B cell (primary cell): ENCODE results near the gene EEF1AKMT3. TPM values are rescaled to one million over a fixed set of nuclear protein-coding genes. Genes with fewer than 3 reads are reported as not detected.

Experiments used
- ATAC-seq: fragments of 200-7000 bp; cut with Tn5 transposase; one replicate; pipeline ENCODE4 v1.10.0; 2021; ENCODE audit warnings: low read depth, mild to moderate bottlenecking, moderate number of reproducible peaks, moderate library complexity
- CTCF ChIA-PET: fragments of 350-600 bp; sonication (Branson Sonifier 250); formaldehyde crosslinking; loops from one replicate; lab custom pipeline; 2021; ENCODE audit warnings: antibody characterized with exemption, inconsistent platforms; lab: Charles Lee
- POLR2A ChIA-PET: fragments of 350-600 bp; sonication (Branson Sonifier 250); formaldehyde crosslinking; loops from one replicate; lab custom pipeline; 2021; ENCODE audit warnings: antibody characterized with exemption; lab: Charles Lee
- DNase-seq: peaks from one replicate; pipeline ENCODE4 v3.0.0; 2013
- H2AFZ ChIP-seq: 2 replicates; pipeline ENCODE4 v1.6.1; 2012; ENCODE audit warnings: mild to moderate bottlenecking, low read depth, low read length; ENCODE audit not compliant: insufficient read depth, poor library complexity, severe bottlenecking
- H3K27ac ChIP-seq, 2 donors: 1 replicate in 1 of 2; 2 replicates in 1 of 2; pipeline ENCODE4 v1.5.1; 2012 to 2013; ENCODE audit warnings: low read length in 2 of 2, mild to moderate bottlenecking in 2 of 2, moderate library complexity in 1 of 2
- H3K27me3 ChIP-seq, 4 experiments: fragments of 200-600 bp in 1 of 4; sonication (generic) in 1 of 4; replicated peaks in 1 of 4; 1 replicate in 2 of 4; 2 replicates in 2 of 4; pipeline versions ENCODE4 v1.6.1 to v1.7.0; 2013 to 2016; ENCODE audit warnings: low read length in 3 of 4, mild to moderate bottlenecking in 2 of 4, mixed read lengths in 1 of 4, moderate library complexity in 1 of 4; ENCODE audit not compliant: insufficient read depth in 4 of 4, control insufficient read depth in 3 of 4; ENCODE audit errors: control extremely low read depth in 1 of 4
- H3K36me3 ChIP-seq, 2 experiments: replicated peaks in 1 of 2; 1 replicate in 1 of 2; 2 replicates in 1 of 2; pipeline versions ENCODE4 v1.6.1 to v1.7.1; 2013; ENCODE audit warnings: low read length in 1 of 2; ENCODE audit not compliant: insufficient read depth in 2 of 2, control insufficient read depth in 1 of 2; ENCODE audit errors: control extremely low read depth in 1 of 2, extremely low read depth in 1 of 2
- H3K4me1 ChIP-seq, 2 donors: fragments of 200-600 bp in 1 of 2; sonication (generic) in 1 of 2; 1 replicate in 1 of 2; 2 replicates in 1 of 2; pipeline versions ENCODE4 v1.5.1 to v1.6.1; 2013 to 2017; ENCODE audit warnings: low read length in 2 of 2; ENCODE audit not compliant: control insufficient read depth in 2 of 2, insufficient read depth in 2 of 2
- H3K4me2 ChIP-seq: replicated peaks from 2 replicates; pipeline ENCODE3; 2012; ENCODE audit warnings: mild to moderate bottlenecking, low read depth, low read length; ENCODE audit not compliant: poor library complexity, severe bottlenecking
- H3K4me3 ChIP-seq, 5 experiments: fragments of 200-600 bp in 1 of 5; sonication (generic) in 1 of 5; 1 replicate in 3 of 5; 2 replicates in 2 of 5; pipeline versions ENCODE4 v1.5.1 to v1.7.0; 2011 to 2016; ENCODE audit warnings: low read length in 4 of 5, mild to moderate bottlenecking in 4 of 5, low read depth in 2 of 5, control low read depth in 1 of 5, moderate library complexity in 1 of 5; ENCODE audit not compliant: insufficient read depth in 1 of 5; ENCODE audit errors: control extremely low read depth in 1 of 5, extremely low read depth in 1 of 5
- H3K79me2 ChIP-seq: fragments of 200-600 bp; sonication (generic); one replicate; pipeline ENCODE4 v1.6.0; 2016; ENCODE audit warnings: low read length; ENCODE audit not compliant: control insufficient read depth, insufficient read depth
- H3K9ac ChIP-seq: fragments of 200-600 bp; sonication (generic); 2 replicates; pipeline ENCODE4 v1.6.1; 2017; ENCODE audit warnings: mild to moderate bottlenecking, low read length, moderate library complexity
- H3K9me3 ChIP-seq, 3 donors: one replicate each; pipeline versions ENCODE4 v1.6.1 to v1.7.1; 2013; ENCODE audit warnings: low read length in 2 of 3; ENCODE audit not compliant: control insufficient read depth in 2 of 3, insufficient read depth in 1 of 3; ENCODE audit errors: control extremely low read depth in 1 of 3
- H4K20me1 ChIP-seq: 2 replicates; pipeline ENCODE4 v1.6.0; 2012; ENCODE audit warnings: mild to moderate bottlenecking, low read length; ENCODE audit not compliant: insufficient read depth, control insufficient read depth, poor library complexity, severe bottlenecking
- H3K27ac Mint-ChIP-seq: one replicate; pipeline ENCODE4 v1.8.0; 2021; ENCODE audit warnings: mixed read lengths
- H3K27me3 Mint-ChIP-seq: one replicate; pipeline ENCODE4 v1.8.0; 2021; ENCODE audit warnings: mixed read lengths
- H3K4me1 Mint-ChIP-seq: one replicate; pipeline ENCODE4 v1.8.0; 2021; ENCODE audit warnings: mixed read lengths
- H3K4me3 Mint-ChIP-seq: one replicate; pipeline ENCODE4 v1.8.0; 2021; ENCODE audit warnings: mixed read lengths
- H3K9me3 Mint-ChIP-seq: one replicate; pipeline ENCODE4 v1.8.0; 2022; ENCODE audit warnings: mixed read lengths; ENCODE audit not compliant: insufficient read depth
- CTCF ChIP-seq: fragments of 200-600 bp; IDR thresholded peaks from one replicate; pipeline ENCODE4 v1.8.0; 2022; ENCODE audit warnings: antibody characterized with exemption, mild to moderate bottlenecking
- EZH2 ChIP-seq: IDR thresholded peaks from 2 replicates; pipeline ENCODE4 v1.6.1; 2012; ENCODE audit warnings: borderline replicate concordance, low read depth, mild to moderate bottlenecking, moderate library complexity, low read length; ENCODE audit not compliant: insufficient read depth, poor library complexity, severe bottlenecking
- WGBS: methylation state at CpG from one replicate; pipeline ENCODE4 v1.1.5; 2013; ENCODE audit warnings: missing lambda C conversion rate; ENCODE audit not compliant: insufficient coverage; 5-methylcytosine and 5-hydroxymethylcytosine counted together
- intact Hi-C: fragments of 100-400 bp; cut with micrococcal nuclease; formaldehyde crosslinking; loops from one replicate; pipeline ENCODE4 v1.10.0; 2022
- polyA plus RNA-seq: library from polyadenylated mRNA; depleted of rRNA; stranded (reverse); fragments of >200 nt; gene quantifications from 2 replicates; pipeline ENCODE4 v1.2.3, GENCODE V29; 2012
- total RNA-seq, 2 donors: library from RNA; stranded (reverse); fragments of 120-200 nt in 1 of 2; gene quantifications; 1 replicate in 1 of 2; 2 replicates in 1 of 2; pipeline versions ENCODE4 v1.2.3 to v1.2.4, GENCODE V29; 2013 to 2022

EEF1AKMT3 gene
- total and polyA plus RNA-seq, 2 donors (not counting 1 experiment from before 2014, with no cell fraction given), result 0.89 to 1.3 TPM

DNA sequence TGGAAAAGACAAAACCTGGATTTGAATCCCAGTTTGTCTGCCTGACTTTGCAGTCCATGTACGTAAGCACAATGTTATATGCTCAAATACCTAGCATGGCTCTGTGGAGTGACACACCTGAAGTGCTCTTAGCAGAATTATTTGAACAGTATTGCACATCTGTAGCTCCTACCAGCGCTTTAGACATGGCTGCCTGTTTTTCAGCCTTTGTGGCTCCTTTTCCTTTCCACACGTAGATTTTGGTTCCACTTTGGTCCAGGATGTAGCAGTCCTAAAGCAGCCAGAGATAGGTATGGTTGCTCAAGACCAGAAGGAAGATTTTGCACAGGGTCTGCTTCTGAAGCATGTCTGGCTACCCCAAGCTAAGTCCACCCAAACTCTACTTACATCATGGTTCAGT, 37.0 kb downstream of the EEF1AKMT3 start:
- Histone ChIP-seq H3K4me1 (no peaks in the 10 kb centered on the region), H4K20me1 (no peaks in the 10 kb centered on the region), H3K27ac (no peak overlapping the region), H3K9me3 (no peaks in the 10 kb centered on the region), H3K4me3 (no peak overlapping the region), H3K36me3 (peaks cover 0 to 20% of the 10 kb centered on the region in 2 experiments), H3K9ac (no peak overlapping the region), H3K79me2 (no peaks in the 10 kb centered on the region), H3K27me3 (no peaks in the 10 kb centered on the region), H3K4me2 (no peak overlapping the region), H2AFZ (no peak overlapping the region)
- ATAC-seq (no peak), DNase-seq (no peak)
- TF ChIP-seq CTCF (no peak), EZH2 (no peak)
- H3K4me3 Mint-ChIP-seq, result no peak overlapping the region
- POLR2A ChIA-PET, result no interaction called here
- WGBS, result 96% methylated on average over 3 of the region's 3 CpGs
- intact Hi-C loops, result no loop called here
- CTCF ChIA-PET, result no interaction called here
- no peak overlapping the region for H3K27ac Mint-ChIP-seq
- H3K9me3 Mint-ChIP-seq, result no peaks in the 10 kb centered on the region
- no peaks in the 10 kb centered on the region for H3K4me1 Mint-ChIP-seq
- H3K27me3 Mint-ChIP-seq, result no peaks in the 10 kb centered on the region

DNA sequence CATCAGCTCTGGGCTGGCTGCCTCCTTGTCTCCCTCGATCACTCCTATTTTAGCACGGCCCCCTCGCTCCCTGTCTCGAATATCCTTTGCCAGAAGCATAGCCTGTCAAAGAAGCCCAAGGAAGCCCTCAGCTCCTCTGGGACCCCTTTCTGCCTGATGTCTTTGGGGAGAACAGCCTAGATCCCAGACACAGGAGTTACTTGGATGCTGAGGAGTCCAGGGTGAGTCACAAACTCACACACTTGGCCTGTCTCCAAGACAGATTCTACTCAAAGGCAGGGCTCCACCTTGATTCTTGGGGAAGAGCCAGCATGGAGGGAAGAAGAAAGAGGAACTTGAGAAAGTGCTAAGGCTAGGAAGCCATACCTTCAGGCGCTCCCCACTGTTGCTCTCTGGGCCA, 38.0 kb downstream of the EEF1AKMT3 start:
- no peaks in the 10 kb centered on the region for H3K79me2 ChIP-seq
- ATAC-seq (no peak), DNase-seq (no peak)
- no peak overlapping the region for H3K9ac ChIP-seq
- POLR2A ChIA-PET, result no interaction called here
- intact Hi-C loops, result no loop called here
- H3K27ac ChIP-seq, result no peak overlapping the region
- 96% methylated on average over 4 of the region's 5 CpGs for WGBS
- no peak overlapping the region for H3K4me3 ChIP-seq
- Mint-ChIP-seq H3K4me1 (no peaks in the 10 kb centered on the region), H3K4me3 (no peak overlapping the region), H3K27me3 (no peaks in the 10 kb centered on the region), H3K27ac (no peak overlapping the region), H3K9me3 (no peaks in the 10 kb centered on the region)
- no peaks in the 10 kb centered on the region for H3K9me3 ChIP-seq
- CTCF ChIA-PET, result no interaction called here
- H3K36me3 ChIP-seq, result peaks cover 0 to 20% of the 10 kb centered on the region in 2 experiments
- H4K20me1 ChIP-seq, result no peaks in the 10 kb centered on the region
- no peak overlapping the region for H2AFZ ChIP-seq
- H3K4me2 ChIP-seq, result no peak overlapping the region
- TF ChIP-seq CTCF, result no peak
- no peak for TF ChIP-seq EZH2
- H3K27me3 ChIP-seq, result no peaks in the 10 kb centered on the region
- no peaks in the 10 kb centered on the region for H3K4me1 ChIP-seq
